CD4-positive, CD25-positive, alpha-beta regulatory T cell (primary cell): ENCODE data around the gene MRPL34. TPM values are rescaled to one million over a fixed set of nuclear protein-coding genes. Genes with fewer than 3 reads are reported as not detected.
A peak's percentile ranks its signal among the peaks of the same experiment; 100 is the strongest.

Source experiments
- ATAC-seq, 2 donors: fragments of 150-1000 bp; cut with Tn5 transposase; one replicate each; pipeline ENCODE4 v1.10.0; 2021; ENCODE audit warnings: low read depth in 2 of 2, moderate number of reproducible peaks in 2 of 2, moderate library complexity in 1 of 2
- DNase-seq, 3 donors: peaks; one replicate each; pipeline versions ENCODE4 v3.0.0 to v3.0.0-alpha.2; 2012 to 2022; ENCODE audit warnings: mixed read lengths in 1 of 3
- H3K27ac ChIP-seq: one replicate; pipeline ENCODE4 v1.7.0; 2013; ENCODE audit warnings: mild to moderate bottlenecking, low read length; ENCODE audit not compliant: insufficient read depth, poor library complexity, severe bottlenecking
- H3K27me3 ChIP-seq: one replicate; pipeline ENCODE4 v1.7.0; 2013; ENCODE audit warnings: low read length; ENCODE audit not compliant: control insufficient read depth, insufficient read depth
- H3K36me3 ChIP-seq: one replicate; pipeline ENCODE4 v1.7.0; 2013; ENCODE audit warnings: mild to moderate bottlenecking, low read length, moderate library complexity; ENCODE audit not compliant: control insufficient read depth, insufficient read depth
- H3K4me1 ChIP-seq: 2 replicates; pipeline ENCODE4 v1.7.0; 2013; ENCODE audit warnings: mild to moderate bottlenecking, low read length; ENCODE audit not compliant: insufficient read depth, control insufficient read depth, poor library complexity, severe bottlenecking
- H3K4me3 ChIP-seq: one replicate; pipeline ENCODE4 v1.7.0; 2013; ENCODE audit warnings: low read depth, mild to moderate bottlenecking, low read length, moderate library complexity
- H3K9me3 ChIP-seq, 2 experiments: 1 replicate in 1 of 2; 2 replicates in 1 of 2; pipeline ENCODE4 v1.7.0; 2013; ENCODE audit warnings: low read length in 2 of 2, mild to moderate bottlenecking in 1 of 2, moderate library complexity in 1 of 2; ENCODE audit not compliant: control insufficient read depth in 2 of 2
- H3K27ac Mint-ChIP-seq, 3 donors: one replicate each; pipeline ENCODE4 v1.8.0; 2020 to 2022; ENCODE audit warnings: mild to moderate bottlenecking in 3 of 3, mixed read lengths in 3 of 3, moderate library complexity in 2 of 3
- H3K27me3 Mint-ChIP-seq: one replicate; pipeline ENCODE4 v1.8.0; 2022; ENCODE audit warnings: mild to moderate bottlenecking, mixed read lengths
- H3K36me3 Mint-ChIP-seq: one replicate; pipeline ENCODE4 v1.8.0; 2020; ENCODE audit warnings: mixed read lengths
- H3K4me1 Mint-ChIP-seq, 4 donors: one replicate each; pipeline ENCODE4 v1.8.0; 2020 to 2022; ENCODE audit warnings: mixed read lengths in 4 of 4, mild to moderate bottlenecking in 1 of 4
- H3K4me3 Mint-ChIP-seq, 4 donors: one replicate each; pipeline ENCODE4 v1.8.0; 2020 to 2022; ENCODE audit warnings: mild to moderate bottlenecking in 4 of 4, mixed read lengths in 4 of 4, moderate library complexity in 3 of 4
- H3K9me3 Mint-ChIP-seq, 7 donors: one replicate each; pipeline ENCODE4 v1.8.0; 2020 to 2022; ENCODE audit warnings: mixed read lengths in 7 of 7, mild to moderate bottlenecking in 3 of 7, moderate library complexity in 2 of 7
- polyA plus RNA-seq, 4 donors: library from polyadenylated mRNA; unstranded; fragments of 300-500 nt; fragmentation: Illumina TruSeq; gene quantifications; one replicate each; pipeline ENCODE4 v1.2.3, GENCODE V29; 2021
- total RNA-seq: library from RNA; stranded (reverse); gene quantifications from one replicate; pipeline ENCODE4 v1.2.3, GENCODE V29; 2022

Gene MRPL34
- total and polyA plus RNA-seq, 5 donors from 2014 or later, result 37.1 to 248 (median 231) TPM

DNA sequence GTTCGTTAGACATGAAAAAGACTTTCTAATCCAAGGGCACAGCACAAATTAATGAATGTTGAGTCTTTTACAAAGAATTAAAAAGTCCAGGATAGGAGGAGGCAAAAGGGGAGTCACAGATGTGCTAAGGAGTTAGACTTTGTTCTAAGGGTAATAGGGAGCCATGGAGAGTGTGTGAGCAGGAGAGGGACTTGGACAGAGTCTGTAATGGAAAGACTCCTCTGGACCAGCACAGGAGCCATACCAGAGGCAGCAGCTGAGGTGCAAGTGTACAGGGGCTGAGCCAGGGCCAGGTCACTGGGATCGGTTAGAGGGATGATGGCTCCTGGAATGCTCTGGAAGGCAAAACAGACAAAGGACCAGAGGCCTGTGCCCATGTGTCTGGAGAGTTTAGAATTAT is 42.2 kb downstream of the MRPL34 start:
- no peak overlapping the region for H3K4me3 ChIP-seq
- H3K36me3 ChIP-seq, result no peaks in the 10 kb centered on the region
- ATAC-seq (no peak), DNase-seq (no peak)
- H3K27me3 ChIP-seq, result no peaks in the 10 kb centered on the region
- Mint-ChIP-seq H3K9me3 (no peaks in the 10 kb centered on the region), H3K4me1 (peaks cover 0 to 10% (median 6%) of the 10 kb centered on the region in 4 donors), H3K27me3 (peaks cover 13% of the 10 kb centered on the region), H3K4me3 (no peak overlapping the region), H3K36me3 (no peaks in the 10 kb centered on the region), H3K27ac (no peak overlapping the region)
- H3K4me1 ChIP-seq, result peaks cover 6% of the 10 kb centered on the region
- no peaks in the 10 kb centered on the region for H3K9me3 ChIP-seq
- no peak overlapping the region for H3K27ac ChIP-seq

- Histone ChIP-seq H3K9me3 (no peaks in the 10 kb centered on the region), H3K36me3 (no peaks in the 10 kb centered on the region), H3K4me3 (no peak overlapping the region), H3K4me1 (peaks cover 6% of the 10 kb centered on the region), H3K27ac (no peak overlapping the region), H3K27me3 (no peaks in the 10 kb centered on the region)
- no peak overlapping the region for H3K4me3 Mint-ChIP-seq
- ATAC-seq, result no peak
- H3K36me3 Mint-ChIP-seq, result no peaks in the 10 kb centered on the region
- H3K9me3 Mint-ChIP-seq, result no peaks in the 10 kb centered on the region
- peaks cover 20% of the 10 kb centered on the region for H3K27me3 Mint-ChIP-seq
- H3K27ac Mint-ChIP-seq, result no peak overlapping the region
- no peak for DNase-seq
- peaks cover 0 to 10% (median 6%) of the 10 kb centered on the region in 4 donors for H3K4me1 Mint-ChIP-seq
These were observed 43.0 kb downstream of the MRPL34 start for GRCh38 chr19:17348700-17349099.

DNA sequence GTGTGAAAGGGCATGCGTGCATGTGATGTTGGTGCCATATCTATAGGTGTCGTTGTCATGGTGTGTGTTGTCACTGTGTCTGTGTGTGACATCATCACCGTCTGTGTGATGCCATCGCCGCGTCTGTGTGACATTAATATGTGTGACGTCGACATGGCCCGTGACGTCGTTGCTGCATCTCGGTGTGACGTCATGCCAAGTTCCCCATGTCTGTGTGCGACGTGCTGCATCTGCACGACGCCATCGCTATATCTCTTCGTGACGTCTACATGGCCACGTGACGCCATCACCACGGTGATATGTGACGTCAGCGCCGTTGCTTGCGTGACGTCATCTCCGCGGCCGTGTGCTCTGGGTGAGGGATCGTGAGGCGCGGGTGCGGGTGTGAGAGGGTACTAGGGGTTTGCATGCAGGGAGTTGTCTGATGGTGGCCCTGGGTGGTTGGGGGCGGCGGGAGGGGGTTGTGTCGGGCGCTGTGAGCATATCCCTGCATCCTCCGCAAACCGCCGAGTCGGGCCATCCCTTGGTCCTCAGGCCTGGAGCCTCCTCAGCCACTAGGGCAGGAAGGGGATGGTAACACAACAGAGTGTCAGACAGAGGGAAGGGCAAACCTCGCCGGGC is 46.3 kb downstream of the MRPL34 start:
- Mint-ChIP-seq H3K4me1 (peaks cover 0 to 4% (median 0%) of the 10 kb centered on the region in 4 donors), H3K27ac (no peak overlapping the region), H3K4me3 (no peak overlapping the region), H3K9me3 (peaks cover 0 to 1% (median 0%) of the 10 kb centered on the region in 7 donors), H3K27me3 (peaks cover 22% of the 10 kb centered on the region), H3K36me3 (no peaks in the 10 kb centered on the region)
- ATAC-seq, result no peak
- H3K4me3 ChIP-seq, result no peak overlapping the region
- H3K27me3 ChIP-seq, result no peaks in the 10 kb centered on the region
- H3K27ac ChIP-seq, result no peak overlapping the region
- H3K9me3 ChIP-seq, result no peaks in the 10 kb centered on the region
- no peaks in the 10 kb centered on the region for H3K36me3 ChIP-seq
- H3K4me1 ChIP-seq, result no peaks in the 10 kb centered on the region
- no peak for DNase-seq

- peak overlapping the region in 1 of 3 donors; percentile 69 for H3K27ac Mint-ChIP-seq
- Histone ChIP-seq H3K4me3 (no peak overlapping the region), H3K4me1 (no peaks in the 10 kb centered on the region), H3K27me3 (no peaks in the 10 kb centered on the region), H3K27ac (no peak overlapping the region), H3K36me3 (no peaks in the 10 kb centered on the region), H3K9me3 (no peaks in the 10 kb centered on the region)
- H3K4me1 Mint-ChIP-seq, result peaks cover 0 to 4% (median 0%) of the 10 kb centered on the region in 4 donors
- ATAC-seq (no peak), DNase-seq (no peak)
- peaks cover 22% of the 10 kb centered on the region for H3K27me3 Mint-ChIP-seq
- H3K4me3 Mint-ChIP-seq, result no peak overlapping the region
- peaks cover 0 to 1% (median 0%) of the 10 kb centered on the region in 7 donors for H3K9me3 Mint-ChIP-seq
- no peaks in the 10 kb centered on the region for H3K36me3 Mint-ChIP-seq
These were observed 47.1 kb downstream of the MRPL34 start for GRCh38 chr19:17352608-17353280.

GRCh38 chr19:17353386-17353785 is 47.7 kb downstream of the MRPL34 start:
- ATAC-seq (no peak), DNase-seq (no peak)
- H3K4me1 ChIP-seq, result no peaks in the 10 kb centered on the region
- H3K9me3 ChIP-seq, result no peaks in the 10 kb centered on the region
- no peak overlapping the region for H3K4me3 ChIP-seq
- Mint-ChIP-seq H3K27ac (no peak overlapping the region), H3K4me1 (peaks cover 0 to 4% (median 0%) of the 10 kb centered on the region in 4 donors), H3K9me3 (peaks cover 0 to 1% (median 0%) of the 10 kb centered on the region in 7 donors), H3K36me3 (no peaks in the 10 kb centered on the region), H3K27me3 (peaks cover 22% of the 10 kb centered on the region), H3K4me3 (no peak overlapping the region)
- H3K36me3 ChIP-seq, result no peaks in the 10 kb centered on the region
- no peak overlapping the region for H3K27ac ChIP-seq
- H3K27me3 ChIP-seq, result no peaks in the 10 kb centered on the region

Other genes with a start within 250 kb of the MRPL34 start
- 26.9 TPM for gene HAUS8, start 230.4 kb upstream of the MRPL34 start, total RNA-seq
- 10 to 100 TPM; 11.0 to 12.7 (median 11.1) TPM for gene HAUS8, start 230.4 kb upstream of the MRPL34 start, polyA plus RNA-seq
- 252 TPM for gene MYO9B, start 230.1 kb upstream of the MRPL34 start, total RNA-seq
- gene MYO9B, start 230.1 kb upstream of the MRPL34 start, polyA plus RNA-seq, result 1 to 10 TPM; 3.4 to 6.7 (median 4.9) TPM
- 27.1 TPM for gene USE1, start 90.5 kb upstream of the MRPL34 start, total RNA-seq
- gene USE1, start 90.5 kb upstream of the MRPL34 start, polyA plus RNA-seq, result 10 to 100 TPM; 43.9 to 53.7 (median 50.1) TPM
- 23.3 TPM for gene OCEL1, start 79.6 kb upstream of the MRPL34 start, total RNA-seq
- gene OCEL1, start 79.6 kb upstream of the MRPL34 start, polyA plus RNA-seq, result 10 to 100 TPM; 34.0 to 51.0 (median 47.1) TPM
- gene NR2F6, start 60.0 kb upstream of the MRPL34 start, total RNA-seq, result 0.52 TPM
- gene NR2F6, start 60.0 kb upstream of the MRPL34 start, polyA plus RNA-seq, result 1 to 10 TPM in 2 of 4 donors, under 1 TPM in 2; 0.81 to 3.2 (median 1.5) TPM
- gene USHBP1, start 41.1 kb upstream of the MRPL34 start, total RNA-seq, result not detected
- gene USHBP1, start 41.1 kb upstream of the MRPL34 start, polyA plus RNA-seq, result not detected
- gene BABAM1, start 38.4 kb upstream of the MRPL34 start, total RNA-seq, result 82.3 TPM
- gene BABAM1, start 38.4 kb upstream of the MRPL34 start, polyA plus RNA-seq, result 100 to 1,000 TPM; 111 to 140 (median 124) TPM
- gene ANKLE1, start 24.0 kb upstream of the MRPL34 start, total RNA-seq, result 1.8 TPM
- 1 to 10 TPM in 2 of 4 donors, under 1 TPM in 2; 0.15 to 1.0 (median 0.96) TPM for gene ANKLE1, start 24.0 kb upstream of the MRPL34 start, polyA plus RNA-seq
- 5.1 TPM for gene ABHD8, start 2.4 kb upstream of the MRPL34 start, total RNA-seq
- gene ABHD8, start 2.4 kb upstream of the MRPL34 start, polyA plus RNA-seq, result 1 to 10 TPM; 5.6 to 8.7 (median 6.4) TPM
- gene DDA1, start 3.7 kb downstream of the MRPL34 start, total RNA-seq, result 43.8 TPM
- gene DDA1, start 3.7 kb downstream of the MRPL34 start, polyA plus RNA-seq, result 10 to 100 TPM; 26.7 to 38.6 (median 32.0) TPM
- 17.8 TPM for gene ANO8, start 29.0 kb downstream of the MRPL34 start, total RNA-seq
- under 1 TPM in 3 of 4 donors, not detected in 1; 0.06 to 0.11 (median 0.08) TPM for gene ANO8, start 29.0 kb downstream of the MRPL34 start, polyA plus RNA-seq
- 26.1 TPM for gene GTPBP3, start 31.7 kb downstream of the MRPL34 start, total RNA-seq
- 1 to 10 TPM; 5.2 to 9.4 (median 8.7) TPM for gene GTPBP3, start 31.7 kb downstream of the MRPL34 start, polyA plus RNA-seq
- not detected for gene PLVAP, start 71.5 kb downstream of the MRPL34 start, total RNA-seq
- gene PLVAP, start 71.5 kb downstream of the MRPL34 start, polyA plus RNA-seq, result not detected
- gene CCDC194, start 88.3 kb downstream of the MRPL34 start, total RNA-seq, result 1.3 TPM
- not detected for gene CCDC194, start 88.3 kb downstream of the MRPL34 start, polyA plus RNA-seq
- 45.6 TPM for gene BST2, start 99.8 kb downstream of the MRPL34 start, total RNA-seq
- gene BST2, start 99.8 kb downstream of the MRPL34 start, polyA plus RNA-seq, result 100 to 1,000 TPM; 155 to 175 (median 158) TPM
- gene MVB12A, start 114.2 kb downstream of the MRPL34 start, total RNA-seq, result 26.7 TPM
- 10 to 100 TPM; 30.1 to 48.6 (median 38.4) TPM for gene MVB12A, start 114.2 kb downstream of the MRPL34 start, polyA plus RNA-seq
- gene TMEM221, start 142.8 kb downstream of the MRPL34 start, total RNA-seq, result not detected
- under 1 TPM in 1 of 4 donors, not detected in 3; 0.16 TPM for gene TMEM221, start 142.8 kb downstream of the MRPL34 start, polyA plus RNA-seq
- not detected for gene NXNL1, start 155.1 kb downstream of the MRPL34 start, total RNA-seq
- not detected for gene NXNL1, start 155.1 kb downstream of the MRPL34 start, polyA plus RNA-seq
- gene SLC27A1, start 164.7 kb downstream of the MRPL34 start, total RNA-seq, result 4.6 TPM
- 1 to 10 TPM; 3.9 to 5.2 (median 4.1) TPM for gene SLC27A1, start 164.7 kb downstream of the MRPL34 start, polyA plus RNA-seq
- gene PGLS, start 205.8 kb downstream of the MRPL34 start, total RNA-seq, result 49.9 TPM
- 10 to 100 TPM; 60.5 to 76.0 (median 63.8) TPM for gene PGLS, start 205.8 kb downstream of the MRPL34 start, polyA plus RNA-seq
- gene COLGALT1, start 249.8 kb downstream of the MRPL34 start, total RNA-seq, result 40.6 TPM
- 10 to 100 TPM; 17.1 to 18.9 (median 17.8) TPM for gene COLGALT1, start 249.8 kb downstream of the MRPL34 start, polyA plus RNA-seq